Measurements from ENCODE around the gene DNAJA4. TPM values are rescaled to one million over a fixed set of nuclear protein-coding genes. Genes with fewer than 3 reads are reported as not detected.

The DNAJA4 gene
- total and polyA plus RNA-seq, 9 of the 15 experiments (the other 6 are each of a cell fraction or from before 2014, with no cell fraction given): 0.11 to 1.0 (median 0.16) TPM; not detected in 4

DNA sequence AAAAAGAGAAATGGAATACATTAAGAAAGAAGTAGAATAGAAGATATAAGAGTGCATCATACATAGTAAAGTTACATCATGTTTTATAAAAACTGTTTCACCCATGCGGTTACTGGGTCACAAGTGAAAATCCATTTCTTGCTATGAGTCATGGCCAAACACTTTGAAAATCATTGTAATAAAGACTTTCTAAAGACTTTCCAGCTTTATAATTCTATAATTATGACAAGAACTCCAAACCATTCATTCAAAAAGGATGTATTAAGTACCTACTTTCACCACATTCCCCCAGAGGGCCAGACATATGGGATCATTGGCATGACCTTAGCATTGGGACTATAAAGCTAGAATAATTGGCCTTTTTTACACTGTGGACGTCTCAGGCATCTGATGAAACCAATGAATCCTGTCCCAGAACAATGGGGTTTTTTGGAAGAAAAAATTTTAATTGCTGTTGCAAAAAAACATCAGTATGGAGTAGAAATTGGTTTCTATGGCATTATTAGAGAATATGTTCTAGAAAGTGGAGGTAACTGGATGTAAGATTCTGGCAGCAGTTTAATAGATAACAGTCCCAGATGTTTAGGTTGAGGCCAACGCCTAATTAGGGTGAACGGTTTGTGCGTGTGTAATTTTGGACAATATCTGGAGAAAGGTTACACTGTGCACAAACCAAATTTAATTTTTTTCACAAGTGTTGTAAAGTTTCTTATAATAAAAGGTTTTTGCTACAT lies 38.4 kb downstream of the DNAJA4 start:
- Histone ChIP-seq H3K4me1 (replicated peaks in 1 of 2; ENCODE audit: control insufficient read depth in 2 of 2, insufficient read depth in 2 of 2, low read length in 2 of 2) (peaks cover 39 to 49% of the 10 kb centered on the region in 2 experiments), H3K9me3 (replicated peaks; ENCODE audit: control insufficient read depth, insufficient read depth, low read depth, low read length) (no peaks in the 10 kb centered on the region), H3K9ac (ENCODE audit: insufficient read depth in 1 of 2, low read depth in 2 of 2, low read length in 2 of 2) (peak overlapping the region in 1 of 2 experiments; percentile 71; a peak in 2 of 4 replicates), H4K20me1 (replicated peaks; ENCODE audit: control insufficient read depth, insufficient read depth, low read length) (no peaks in the 10 kb centered on the region), H3K79me2 (ENCODE audit: control insufficient read depth, insufficient read depth, low read length) (peaks cover 21% of the 10 kb centered on the region), H2AFZ (ENCODE audit: low read depth, low read length) (peak overlapping the region; percentile 93), H3K4me2 (ENCODE audit: insufficient read depth, low read length) (peak overlapping the region; percentile 81), H3K9me1 (ENCODE audit: control insufficient read depth, insufficient read depth, low read length) (no peaks in the 10 kb centered on the region), H3K27ac (ENCODE audit: extremely low read depth, low read depth, low read length) (peak overlapping the region; percentile 38), H3K36me3 (ENCODE audit: control insufficient read depth, insufficient read depth, low read length) (peaks cover 5% of the 10 kb centered on the region; the same call in 1 of the 3 replicates), H3K4me3 (no peak overlapping the region; the same call in 1 of the 2 replicates), H3K27me3 (ENCODE audit: control insufficient read depth in 2 of 2, insufficient read depth in 2 of 2, low read length in 2 of 2) (no peaks in the 10 kb centered on the region)
- CTCF ChIA-PET (ENCODE audit: low intra/inter-chr PET ratio): no interaction called here
- in situ Hi-C loops (cut with MboI): no loop called here
- DNase-seq (ENCODE audit: extremely low read depth in 1 of 4, low spot score in 3 of 4) (peak in 1 of 4 experiments; percentile 29), ATAC-seq (no peak), FAIRE-seq (no peak)
- no TSS peak for BruUV-seq (replicated peaks)
- intact Hi-C loops (cut with micrococcal nuclease): no loop called here
- POLR2A ChIA-PET: interaction anchor here (0.7 to 1.2 kb wide), 3 partner anchors 9 to 125 kb away, joined by 3 to 4 read pairs (median 4); no protein-coding TSS in a partner anchor
- WGBS (ENCODE audit: insufficient coverage, low coverage, missing lambda C conversion rate): 9% methylated on average over 5 of the region's 5 CpGs
- TF ChIP-seq ZNF551 (CRISPR knock-in tag; IDR thresholded peaks at IDR 0.05) (no peak), ZNF41 (CRISPR knock-in tag; conservative IDR thresholded peaks at IDR 0.05) (no peak), KDM1A (IDR thresholded peaks at IDR 0.05) (peak in 1 of 2 experiments; percentile 29; a peak in 2 of 4 replicates), ZZZ3 (IDR thresholded peaks at IDR 0.05) (no peak), ADNP (tag; IDR thresholded peaks at IDR 0.05) (no peak), MYC (IDR thresholded peaks at IDR 0.05; ENCODE audit: low read depth, low read length) (peak; percentile 18; the same call in 1 of the 2 replicates), MYC (CRISPR knock-in tag; IDR thresholded peaks at IDR 0.05; ENCODE audit: borderline replicate concordance, low read depth) (no peak), CBX8 (IDR thresholded peaks at IDR 0.05; ENCODE audit: borderline replicate concordance, extremely low read depth, low read depth, low read length, poor library complexity, severe bottlenecking) (no peak), ETS2 (tag; IDR thresholded peaks at IDR 0.05; ENCODE audit: borderline replicate concordance, poor library complexity, severe bottlenecking) (no peak), HDGF (IDR thresholded peaks at IDR 0.05) (no peak)
- TF ChIP-seq, protein P1, sequence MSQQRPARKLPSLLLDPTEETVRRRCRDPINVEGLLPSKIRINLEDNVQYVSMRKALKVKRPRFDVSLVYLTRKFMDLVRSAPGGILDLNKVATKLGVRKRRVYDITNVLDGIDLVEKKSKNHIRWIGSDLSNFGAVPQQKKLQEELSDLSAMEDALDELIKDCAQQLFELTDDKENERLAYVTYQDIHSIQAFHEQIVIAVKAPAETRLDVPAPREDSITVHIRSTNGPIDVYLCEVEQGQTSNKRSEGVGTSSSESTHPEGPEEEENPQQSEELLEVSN (IDR thresholded peaks at IDR 0.05; ENCODE audit: borderline replicate concordance in 1 of 2, extremely low read depth in 1 of 2, insufficient read depth in 1 of 2, insufficient read length in 1 of 2, low read depth in 1 of 2, low read length in 1 of 2, poor library complexity in 1 of 2, severe bottlenecking in 1 of 2): no peak
- TF ChIP-seq, protein P2, sequence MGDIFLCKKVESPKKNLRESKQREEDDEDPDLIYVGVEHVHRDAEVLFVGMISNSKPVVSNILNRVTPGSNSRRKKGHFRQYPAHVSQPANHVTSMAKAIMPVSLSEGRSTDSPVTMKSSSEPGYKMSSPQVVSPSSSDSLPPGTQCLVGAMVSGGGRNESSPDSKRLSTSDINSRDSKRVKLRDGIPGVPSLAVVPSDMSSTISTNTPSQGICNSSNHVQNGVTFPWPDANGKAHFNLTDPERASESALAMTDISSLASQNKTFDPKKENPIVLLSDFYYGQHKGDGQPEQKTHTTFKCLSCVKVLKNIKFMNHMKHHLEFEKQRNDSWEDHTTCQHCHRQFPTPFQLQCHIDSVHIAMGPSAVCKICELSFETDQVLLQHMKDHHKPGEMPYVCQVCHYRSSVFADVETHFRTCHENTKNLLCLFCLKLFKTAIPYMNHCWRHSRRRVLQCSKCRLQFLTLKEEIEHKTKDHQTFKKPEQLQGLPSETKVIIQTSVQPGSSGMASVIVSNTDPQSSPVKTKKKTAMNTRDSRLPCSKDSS (IDR thresholded peaks at IDR 0.05; ENCODE audit: low read depth, partially characterized antibody): no peak
- TF ChIP-seq, protein P3, sequence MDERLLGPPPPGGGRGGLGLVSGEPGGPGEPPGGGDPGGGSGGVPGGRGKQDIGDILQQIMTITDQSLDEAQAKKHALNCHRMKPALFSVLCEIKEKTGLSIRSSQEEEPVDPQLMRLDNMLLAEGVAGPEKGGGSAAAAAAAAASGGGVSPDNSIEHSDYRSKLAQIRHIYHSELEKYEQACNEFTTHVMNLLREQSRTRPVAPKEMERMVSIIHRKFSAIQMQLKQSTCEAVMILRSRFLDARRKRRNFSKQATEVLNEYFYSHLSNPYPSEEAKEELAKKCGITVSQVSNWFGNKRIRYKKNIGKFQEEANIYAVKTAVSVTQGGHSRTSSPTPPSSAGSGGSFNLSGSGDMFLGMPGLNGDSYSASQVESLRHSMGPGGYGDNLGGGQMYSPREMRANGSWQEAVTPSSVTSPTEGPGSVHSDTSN (CRISPR knock-in tag; IDR thresholded peaks at IDR 0.05; ENCODE audit: low read depth): no peak
- TF ChIP-seq, protein P3 (tag; conservative IDR thresholded peaks at IDR 0.05; ENCODE audit: low read depth): no peak

Measured in K562 (cell line).